Measurements from ENCODE around the gene GUK1.
"Not testable (repeated sequence)": the region's sequence is repeated elsewhere in the genome, so short reads cannot be mapped to it uniquely, and the experiment has no call there.

Gene GUK1

GRCh38 chr1:228105270-228105995 is 34.6 kb upstream of the GUK1 start:
- DNase-seq: no peak

DNA sequence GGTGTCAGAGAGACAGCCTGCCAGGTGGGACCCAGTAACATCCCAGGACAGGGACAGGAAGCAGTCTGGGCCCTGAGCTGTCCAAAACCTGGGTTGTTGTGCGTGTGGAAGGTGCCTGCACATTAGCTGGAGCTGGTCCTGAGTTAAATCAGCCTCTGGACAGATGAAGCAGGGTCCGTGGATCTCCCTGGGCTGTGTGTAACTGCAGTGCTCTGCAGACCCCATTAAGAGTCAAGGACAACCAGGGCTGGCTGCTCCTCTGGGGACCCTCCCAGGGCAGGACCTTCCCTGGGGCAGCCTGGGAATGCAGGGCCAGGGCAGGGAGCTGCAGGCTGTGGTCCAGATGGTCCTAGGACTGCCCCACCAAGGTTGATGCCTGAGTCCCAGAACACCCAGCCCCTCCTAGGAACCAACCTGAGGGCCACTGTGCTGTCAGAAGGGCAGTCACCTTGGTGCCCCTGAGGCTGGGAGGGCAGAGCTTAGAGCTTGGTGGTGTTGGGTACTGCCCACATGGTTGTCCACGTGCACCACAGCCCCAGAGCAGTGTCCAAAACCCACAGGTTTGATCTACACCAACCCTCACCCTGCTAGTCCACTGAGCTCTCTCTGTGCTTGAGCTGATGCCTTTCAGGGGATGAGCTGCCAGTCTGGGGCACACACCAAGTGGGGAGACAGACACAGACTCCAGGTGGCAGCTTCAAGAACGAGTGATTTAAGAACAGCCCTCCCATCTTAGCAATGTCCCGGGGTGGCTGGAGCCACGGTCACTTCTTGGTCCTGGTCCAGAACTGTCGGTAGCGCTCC is 33.9 kb upstream of the GUK1 start:
- DNase-seq: no peak

- no peak for DNase-seq
Measured at GRCh38 chr1:228106800-228107054, 33.4 kb upstream of the GUK1 start.

DNA sequence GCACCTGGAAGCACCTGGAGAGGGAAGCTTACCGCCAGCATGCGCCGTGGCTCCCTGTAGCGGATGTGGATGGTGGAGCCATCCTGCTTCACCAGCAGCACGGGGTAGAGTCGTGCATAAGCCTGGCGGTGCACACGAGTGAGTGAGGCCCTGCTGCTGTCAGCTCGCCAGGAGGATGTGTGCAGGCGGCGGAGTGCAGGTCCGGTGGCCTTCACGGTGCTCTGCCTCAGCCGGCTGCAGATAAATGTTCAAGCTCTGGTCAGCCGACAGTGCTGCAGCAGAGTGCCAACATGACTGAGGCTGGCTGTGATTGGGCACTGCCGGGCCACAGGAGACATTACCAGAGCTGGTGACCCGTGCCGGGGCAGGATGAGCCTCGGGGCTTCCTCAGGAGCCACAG is 32.4 kb upstream of the GUK1 start:
- DNase-seq: no peak

DNA sequence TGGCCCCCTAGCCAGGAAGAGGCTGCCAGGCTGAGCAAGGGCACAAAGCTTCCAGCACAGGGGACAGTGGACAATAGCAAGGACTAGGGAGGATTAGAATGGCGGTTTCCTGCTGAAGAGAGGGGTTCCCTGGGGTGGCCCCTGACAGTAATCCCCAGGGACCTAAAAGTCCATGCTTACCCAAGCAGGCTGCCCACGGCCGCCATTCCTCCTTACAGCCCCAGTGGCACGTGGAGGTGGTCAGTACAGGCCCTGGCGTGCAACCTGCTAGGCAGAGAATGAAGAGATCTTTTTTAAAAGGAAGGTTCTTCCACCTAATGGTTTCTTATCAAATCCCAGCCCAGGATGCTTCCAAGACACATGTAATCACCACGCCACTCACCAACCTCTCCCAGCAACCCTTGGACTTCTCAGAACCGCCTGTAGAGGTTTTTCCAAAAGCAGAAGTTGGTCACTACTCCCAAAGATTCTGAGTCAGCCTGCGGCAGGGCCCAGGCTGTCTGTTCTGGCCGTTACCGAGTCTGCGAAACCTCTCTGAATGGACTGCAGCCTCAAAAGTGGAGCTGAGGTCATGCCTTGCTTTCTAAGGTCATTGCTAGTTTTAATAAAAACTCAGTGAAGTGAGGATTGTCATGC is 31.9 kb upstream of the GUK1 start:
- DNase-seq: no peak

DNA sequence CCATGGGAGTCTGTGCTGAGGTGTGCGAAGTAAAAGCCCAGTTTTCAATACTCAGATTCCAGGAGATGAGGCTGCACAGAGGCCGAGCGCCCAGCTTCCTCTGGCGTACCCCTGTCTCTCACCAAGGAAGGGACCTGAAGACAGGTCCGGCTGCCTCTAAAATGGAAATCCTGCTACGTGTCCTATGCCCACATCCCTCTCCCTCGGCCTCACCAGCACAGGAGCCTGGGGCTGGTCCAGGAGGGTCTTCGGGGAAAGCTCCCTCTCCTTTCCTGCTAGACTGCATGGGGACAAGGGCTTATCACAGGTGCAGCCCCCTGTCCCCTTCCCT is 31.4 kb upstream of the GUK1 start:
- DNase-seq: no peak

DNA sequence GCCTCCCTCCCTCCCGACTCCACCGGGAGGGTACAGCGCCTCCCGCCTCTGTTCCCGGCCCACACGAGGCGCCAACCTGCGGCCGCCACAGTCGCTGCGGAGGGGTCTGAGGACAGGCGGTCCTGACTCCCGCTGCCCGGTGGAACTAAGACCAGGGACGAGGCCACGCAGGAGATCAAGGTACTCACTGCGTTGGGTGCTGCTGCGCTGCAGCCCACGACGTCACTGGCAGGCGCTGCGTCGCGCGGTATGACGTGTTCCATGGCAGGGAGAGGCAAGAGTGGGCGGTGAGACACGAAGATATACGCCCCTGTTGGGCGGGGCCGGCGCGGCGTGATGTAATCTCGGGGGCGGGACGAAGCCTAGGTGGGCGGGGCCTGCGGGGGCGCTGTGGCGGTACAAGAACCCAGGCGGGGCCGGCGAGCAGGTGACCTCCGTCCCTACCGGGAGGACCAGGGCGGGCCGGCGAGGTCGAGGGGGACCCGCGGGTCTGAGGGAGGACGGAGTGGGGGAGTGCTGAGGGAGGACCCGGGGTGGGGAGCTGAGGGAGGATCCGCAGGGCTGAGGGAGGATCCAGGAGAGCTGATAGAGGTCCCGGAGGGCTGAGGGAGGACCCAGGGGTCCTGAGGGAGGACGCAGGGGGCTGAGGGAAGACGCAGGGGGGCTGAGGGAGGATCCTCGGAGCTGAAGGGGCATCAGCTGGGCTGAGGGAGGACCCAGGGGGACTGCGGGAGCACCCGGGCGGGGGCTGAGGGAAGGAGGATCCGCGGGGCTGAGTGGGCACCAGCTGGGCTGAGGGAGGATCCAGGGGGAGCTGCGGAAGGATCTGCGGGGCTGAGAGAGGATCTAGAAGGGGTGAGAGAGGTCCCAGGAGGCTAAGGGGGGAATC is 30.8 kb upstream of the GUK1 start, which contains the start of gene MRPL55:
MRPL55 (minus strand) TSS at position 227 of the 889 bp plus-strand sequence. CDS start 1,039 bp downstream, outside the sequence.
- DNase-seq: peak; percentile 98

DNA sequence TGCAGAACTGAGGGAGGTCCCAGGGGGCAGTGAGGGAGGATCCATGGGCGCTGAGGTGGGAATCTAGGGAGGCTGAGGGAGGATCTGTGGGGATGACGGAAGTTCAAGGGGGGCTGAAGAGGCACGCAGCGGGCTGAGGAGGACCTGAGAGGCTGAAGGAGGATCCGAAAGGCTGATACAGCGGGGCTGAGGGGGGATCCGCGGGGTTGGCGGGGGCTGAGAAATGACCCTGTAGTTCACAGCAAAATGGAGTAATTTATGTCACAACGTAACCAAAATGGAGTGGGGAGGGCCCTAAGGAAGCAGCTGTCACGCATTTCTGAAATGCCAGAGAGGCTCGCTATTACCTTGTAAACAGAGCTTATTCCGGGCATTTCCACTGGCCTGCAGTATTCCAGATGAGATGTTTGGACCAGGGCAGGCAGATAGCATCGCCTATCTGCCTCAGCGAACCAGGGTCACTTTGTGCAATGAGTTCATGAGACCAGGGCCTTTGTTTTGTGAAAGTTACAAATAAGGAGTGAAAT is 30.1 kb upstream of the GUK1 start:
- DNase-seq: no peak

- no peak for DNase-seq
Measured at GRCh38 chr1:228110556-228110955, 29.5 kb upstream of the GUK1 start.

DNA sequence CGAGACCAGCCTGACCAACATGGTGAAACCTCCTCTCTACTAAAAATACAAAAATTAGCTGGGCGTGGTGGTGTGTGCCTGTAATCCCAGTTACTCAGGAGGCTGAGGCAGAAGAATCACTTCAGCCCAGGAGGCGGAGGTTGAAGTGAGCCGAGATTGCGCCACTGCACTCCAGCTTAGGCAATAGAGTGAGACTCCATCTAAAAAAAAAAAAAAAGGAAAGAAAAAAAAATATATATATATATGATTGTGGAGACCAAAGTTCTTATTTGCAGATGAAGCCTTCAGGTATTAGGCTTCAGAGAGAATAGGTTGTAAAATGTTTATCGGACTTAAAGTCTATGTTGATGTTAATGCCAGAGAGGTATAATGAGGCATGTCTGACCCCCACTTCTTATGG is 28.8 kb upstream of the GUK1 start:
- not testable (repeated sequence) for DNase-seq

GRCh38 chr1:228112167-228112566 is 27.9 kb upstream of the GUK1 start:
- no peak for DNase-seq

- DNase-seq: no peak
Measured at GRCh38 chr1:228112617-228113016, 27.5 kb upstream of the GUK1 start.

- no peak for DNase-seq
Measured at GRCh38 chr1:228114827-228115226, 25.3 kb upstream of the GUK1 start.

DNA sequence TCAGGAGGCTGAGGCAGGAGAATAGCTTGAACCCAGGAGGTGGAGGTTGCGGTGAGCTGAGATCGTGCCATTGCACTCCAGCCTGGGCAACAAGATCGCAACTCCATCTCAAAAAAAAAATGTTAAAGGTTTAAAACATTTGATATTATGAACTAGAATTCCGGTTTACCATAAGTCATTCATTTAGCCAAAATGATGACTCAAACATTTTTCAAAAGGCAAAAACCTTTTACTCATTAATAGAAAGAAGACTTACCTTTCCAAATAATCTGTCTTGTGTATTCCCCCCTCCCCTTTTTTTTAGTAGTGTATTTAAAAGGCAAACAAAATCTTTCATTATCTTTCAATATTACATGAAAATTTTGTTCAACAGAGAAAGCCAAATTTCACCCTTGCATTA is 22.7 kb upstream of the GUK1 start:
- DNase-seq: no peak

GRCh38 chr1:228118040-228118439 is 22.0 kb upstream of the GUK1 start:
- DNase-seq: no peak

- no peak for DNase-seq
Measured at GRCh38 chr1:228120351-228120750, 19.7 kb upstream of the GUK1 start.

- no peak for DNase-seq
Measured at GRCh38 chr1:228120857-228121489, 19.1 kb upstream of the GUK1 start.

DNA sequence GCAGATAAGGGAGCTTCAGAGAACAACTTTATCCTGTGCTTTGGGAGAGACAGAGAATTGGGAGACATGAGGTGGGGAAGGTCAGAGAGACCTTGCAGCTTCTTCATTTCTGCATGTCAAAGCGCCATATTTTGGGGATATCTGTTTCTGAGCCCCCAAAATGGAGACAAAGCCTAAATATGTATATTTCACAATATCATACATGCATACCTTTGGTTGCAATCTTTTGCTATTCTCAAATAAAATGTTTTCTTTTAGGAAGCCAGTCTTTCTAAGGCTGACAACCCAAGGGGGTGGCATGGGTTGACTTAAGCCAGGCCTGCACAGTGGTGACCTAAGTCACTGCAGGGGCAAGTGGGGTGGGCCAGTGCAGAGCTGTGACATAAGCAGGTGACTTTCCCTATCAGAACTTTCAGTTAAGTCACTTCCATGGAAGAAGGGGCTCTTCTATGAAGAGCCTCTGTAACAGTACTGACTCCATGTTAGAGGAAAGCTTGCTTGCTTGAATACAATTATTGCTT is 17.1 kb upstream of the GUK1 start:
- DNase-seq: no peak

- DNase-seq: no peak
Measured at GRCh38 chr1:228123505-228123904, 16.6 kb upstream of the GUK1 start.

DNA sequence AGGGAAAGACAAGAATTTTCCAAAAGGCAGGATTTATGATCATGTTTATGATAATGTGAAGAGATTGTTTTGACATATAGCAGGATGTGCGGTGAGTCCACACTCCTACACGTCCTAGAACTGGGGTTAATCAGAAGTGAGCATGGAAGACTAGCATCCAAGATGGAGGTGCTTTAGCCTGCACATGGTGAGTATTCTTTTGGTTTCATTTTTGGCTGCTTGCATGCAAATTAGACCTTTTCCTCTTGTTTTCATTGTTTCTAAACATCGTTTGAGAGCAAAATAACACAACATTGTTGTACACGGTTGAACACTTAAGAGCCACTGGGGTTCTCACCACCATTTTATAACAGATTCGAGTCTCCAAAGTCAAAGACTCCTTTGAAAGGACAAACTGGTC is 14.9 kb upstream of the GUK1 start:
- no peak for DNase-seq

- no peak for DNase-seq
Measured at GRCh38 chr1:228131766-228132165, 8.3 kb upstream of the GUK1 start.

DNA sequence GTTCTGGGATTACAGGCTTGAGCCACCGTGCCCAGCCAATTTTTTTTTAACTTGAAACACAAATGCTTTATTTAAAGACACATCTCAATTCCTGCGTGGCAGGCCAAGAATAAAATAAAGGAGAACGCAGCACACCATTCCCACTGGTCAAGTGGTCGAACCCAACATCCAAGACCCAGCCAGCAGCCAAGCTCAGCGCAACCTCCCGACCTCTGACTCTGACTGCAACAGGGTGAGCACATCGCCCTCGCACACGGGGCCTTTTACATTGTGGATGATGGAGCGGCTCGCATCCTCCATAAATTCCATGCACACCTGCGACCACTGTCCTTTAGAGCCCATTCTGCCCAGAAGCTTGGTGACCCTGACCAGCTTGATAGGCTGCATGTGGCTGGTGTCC is 5.5 kb upstream of the GUK1 start:
- no peak for DNase-seq

Data from stimulated activated CD4-positive, alpha-beta T cell treated with anti-CD3 and anti-CD28 coated beads, Interleukin-1b, Interleukin-23, amount 100 ng/mL, for 48 hours (primary cell).